ENCODE measurements around the gene UBR2. TPM values are rescaled to one million over a fixed set of nuclear protein-coding genes. Genes with fewer than 3 reads are reported as not detected.
"Not testable (repeated sequence)": the region's sequence is repeated elsewhere in the genome, so short reads cannot be mapped to it uniquely, and the experiment has no call there.

The UBR2 gene
- polyA plus RNA-seq, 1 donor = 36.2 TPM

DNA sequence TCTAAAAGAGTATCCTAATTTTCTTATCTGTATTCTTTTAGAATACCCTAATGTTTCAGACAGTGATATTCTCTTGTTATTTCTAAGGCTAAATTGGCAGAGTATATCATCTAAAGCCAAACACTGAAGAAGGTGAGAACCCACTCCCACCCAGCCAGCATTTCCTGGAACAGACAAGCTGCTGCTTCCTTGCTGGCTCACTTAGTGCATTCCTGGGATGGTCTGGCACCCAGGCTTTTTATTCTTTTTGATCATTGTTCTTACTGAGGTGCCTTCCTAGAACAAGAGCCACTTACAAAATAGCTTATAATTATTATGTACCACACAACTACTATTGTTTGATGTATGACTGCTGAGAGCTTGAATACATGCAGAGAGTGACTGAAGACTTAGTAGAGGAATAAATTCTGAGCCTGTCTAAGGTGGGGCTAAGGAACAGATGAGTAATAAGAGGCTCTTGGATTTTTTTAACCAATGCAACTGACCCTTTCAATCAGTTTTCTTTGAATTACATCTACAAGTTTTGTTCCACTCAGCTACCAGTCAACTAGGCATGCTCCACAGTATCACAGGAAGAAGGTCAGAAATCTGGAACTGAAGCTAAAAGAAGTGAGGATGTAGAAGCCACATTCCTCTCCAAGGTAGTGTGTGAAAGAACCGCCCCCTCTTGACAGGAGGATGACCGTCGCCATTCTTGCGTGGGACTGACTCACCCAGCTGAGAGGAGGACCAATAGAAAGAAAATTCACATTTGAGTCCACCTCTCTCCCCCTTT, 128.5 kb downstream of the UBR2 start:
- DNase-seq = no peak

DNA sequence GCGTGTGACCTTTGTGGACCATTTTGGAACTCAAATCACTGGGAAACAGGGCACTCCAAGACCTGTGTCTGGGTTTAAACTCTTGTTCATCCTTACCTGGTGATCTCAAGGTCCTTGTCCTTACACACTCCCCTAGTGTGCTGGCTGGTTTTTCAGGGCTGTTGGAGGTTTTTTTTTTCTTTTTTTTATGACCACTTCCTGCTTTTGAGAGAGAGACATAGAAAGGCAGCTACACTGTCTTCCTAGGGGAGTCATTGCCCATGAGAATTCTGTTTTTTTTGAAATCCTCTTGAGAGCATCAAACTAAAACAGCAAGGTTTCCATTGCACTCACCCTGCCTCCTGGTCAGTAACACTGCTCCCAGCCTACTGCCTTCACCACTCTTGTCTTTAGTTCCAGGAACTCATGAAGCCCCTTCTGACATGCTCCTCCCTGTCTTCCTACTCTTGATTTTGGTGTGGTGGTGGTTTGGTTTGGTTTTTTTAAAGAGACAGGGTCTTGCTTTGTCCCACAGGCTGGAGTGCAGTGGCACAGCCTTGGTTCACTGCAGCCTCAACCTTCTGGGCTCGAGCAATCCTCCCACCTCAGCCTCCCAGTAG, 130.0 kb downstream of the UBR2 start:
- no peak for DNase-seq

DNA sequence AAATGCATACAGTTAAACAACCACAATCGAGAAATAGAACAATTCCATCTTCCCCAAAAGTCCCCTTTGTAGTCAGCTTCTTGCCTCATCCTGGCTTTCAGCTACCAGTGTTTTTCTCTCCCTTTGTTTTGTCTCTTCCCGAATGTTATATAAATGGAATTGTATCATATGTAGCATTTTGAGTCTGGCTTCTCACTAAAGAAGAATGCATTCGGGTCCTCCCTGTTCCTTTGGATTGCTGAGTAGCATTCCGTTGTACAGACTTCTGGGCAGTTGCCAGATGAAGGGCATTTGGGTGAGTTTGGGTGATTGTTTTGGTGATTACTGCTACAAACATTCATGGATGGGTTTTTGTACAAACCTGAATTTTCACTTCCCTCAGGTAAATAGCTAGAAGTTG, 130.8 kb downstream of the UBR2 start:
- DNase-seq = no peak

DNA sequence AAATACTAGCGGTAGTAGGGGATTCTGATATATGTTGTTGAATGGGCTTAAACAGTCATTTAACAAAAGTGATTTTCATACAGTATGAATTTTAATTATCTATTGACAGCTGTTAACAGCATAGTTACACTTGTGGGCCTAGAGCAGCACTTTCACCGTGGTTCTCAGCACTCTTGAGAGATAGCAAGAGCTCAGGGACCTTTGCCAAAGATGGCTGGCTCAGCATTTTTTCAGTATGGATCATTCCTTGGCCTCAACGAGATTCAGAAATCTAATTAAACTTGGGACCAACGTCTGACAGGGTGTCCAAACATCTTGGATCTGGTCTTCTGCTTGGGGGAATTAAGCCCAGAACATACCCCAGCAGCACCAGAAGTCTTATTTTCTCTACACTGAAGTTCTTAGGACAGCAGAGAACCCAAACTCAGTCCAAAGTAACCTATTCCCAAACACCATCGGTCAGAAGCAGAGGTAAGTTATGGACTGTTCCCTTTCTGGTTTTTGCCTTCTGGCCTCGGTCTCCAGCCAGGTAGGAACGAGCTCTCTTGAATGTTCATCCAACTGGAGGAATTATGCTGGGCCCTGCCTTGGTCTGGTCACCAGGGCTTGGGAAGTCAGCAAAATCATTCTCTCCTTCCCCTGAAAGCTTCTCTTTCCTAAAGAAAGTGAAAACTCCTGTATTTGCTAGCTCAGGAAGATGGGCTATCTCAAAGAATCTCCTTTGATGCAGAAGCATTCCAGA, 132.9 kb downstream of the UBR2 start:
- DNase-seq = no peak

DNA sequence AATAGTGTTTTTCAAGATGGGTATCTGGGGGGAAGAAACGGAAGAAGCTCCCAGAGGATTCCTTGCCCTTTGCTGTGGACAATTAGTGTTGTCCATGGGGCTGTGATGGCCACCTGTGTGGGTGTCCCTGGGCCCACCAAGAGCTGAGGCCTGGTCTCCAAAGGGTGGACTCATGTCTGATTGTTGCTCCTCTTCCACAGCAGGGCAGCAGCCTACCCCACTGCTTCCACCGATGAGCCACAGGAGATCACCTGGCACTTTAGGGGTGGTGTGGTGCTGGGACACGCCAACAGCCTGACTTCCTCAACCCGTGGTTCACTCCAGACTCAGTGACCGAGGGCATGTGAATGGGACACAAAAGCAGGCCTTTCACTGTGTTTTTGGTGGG, 133.4 kb downstream of the UBR2 start:
- no peak for DNase-seq

DNA sequence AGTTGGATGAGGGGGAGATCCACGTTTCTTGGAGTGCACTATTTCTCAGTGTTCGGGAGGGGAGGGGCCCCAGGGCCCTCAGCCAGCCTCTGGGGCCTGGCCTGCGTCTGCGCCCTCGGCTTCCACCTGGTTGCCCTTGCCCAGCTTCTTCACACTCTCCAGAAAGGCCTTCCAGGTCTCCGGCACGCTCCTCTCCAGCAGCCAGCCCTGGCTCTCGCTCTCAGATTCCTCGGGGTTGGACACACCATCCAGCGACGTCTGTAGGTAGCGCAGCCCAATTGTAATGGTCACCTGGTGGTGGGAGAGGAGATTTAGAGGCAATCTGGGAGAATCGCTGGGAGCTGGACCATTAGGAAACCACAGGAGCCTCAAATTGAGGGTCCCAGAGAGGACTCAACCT, 134.4 kb downstream of the UBR2 start:
- no peak for DNase-seq

DNA sequence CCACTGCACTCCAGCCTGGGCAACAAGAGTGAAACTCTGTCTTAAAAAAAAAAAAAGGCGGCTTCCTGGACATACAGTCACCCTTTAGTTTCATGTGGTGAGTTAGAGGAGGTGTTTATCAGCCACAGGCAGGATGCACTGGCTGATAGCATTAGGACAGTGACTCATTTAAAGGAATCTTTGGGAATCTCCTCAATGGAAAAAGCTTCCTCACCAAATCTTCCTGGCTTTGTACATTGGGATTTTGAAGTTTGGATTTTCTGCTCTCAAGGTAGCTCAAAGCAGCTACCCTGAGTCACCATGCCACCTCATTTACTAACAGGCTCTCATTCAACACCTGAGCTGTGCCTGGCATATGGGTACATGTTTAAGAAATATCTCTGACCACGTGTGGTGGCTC, 138.4 kb downstream of the UBR2 start:
- DNase-seq = no peak

DNA sequence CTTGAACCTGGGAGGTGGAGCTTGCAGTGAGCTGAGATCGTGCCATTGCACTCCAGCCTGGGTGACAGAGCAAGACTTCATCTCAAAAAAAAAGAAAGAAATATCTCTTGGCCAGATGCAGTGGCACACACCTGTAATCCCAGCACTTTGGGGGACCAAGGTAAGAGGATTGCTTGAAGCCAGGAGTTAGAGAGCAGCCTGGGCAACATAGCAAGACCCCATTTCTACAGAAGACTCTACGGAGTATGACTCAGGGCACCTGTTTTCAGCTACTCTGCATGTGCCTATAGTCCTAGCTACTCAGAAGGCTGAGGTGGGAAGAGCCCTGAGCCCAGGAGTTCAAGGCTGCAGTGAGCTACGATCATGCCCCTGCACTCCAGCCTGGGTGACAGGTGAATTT, 139.0 kb downstream of the UBR2 start:
- not testable (repeated sequence) for DNase-seq

DNA sequence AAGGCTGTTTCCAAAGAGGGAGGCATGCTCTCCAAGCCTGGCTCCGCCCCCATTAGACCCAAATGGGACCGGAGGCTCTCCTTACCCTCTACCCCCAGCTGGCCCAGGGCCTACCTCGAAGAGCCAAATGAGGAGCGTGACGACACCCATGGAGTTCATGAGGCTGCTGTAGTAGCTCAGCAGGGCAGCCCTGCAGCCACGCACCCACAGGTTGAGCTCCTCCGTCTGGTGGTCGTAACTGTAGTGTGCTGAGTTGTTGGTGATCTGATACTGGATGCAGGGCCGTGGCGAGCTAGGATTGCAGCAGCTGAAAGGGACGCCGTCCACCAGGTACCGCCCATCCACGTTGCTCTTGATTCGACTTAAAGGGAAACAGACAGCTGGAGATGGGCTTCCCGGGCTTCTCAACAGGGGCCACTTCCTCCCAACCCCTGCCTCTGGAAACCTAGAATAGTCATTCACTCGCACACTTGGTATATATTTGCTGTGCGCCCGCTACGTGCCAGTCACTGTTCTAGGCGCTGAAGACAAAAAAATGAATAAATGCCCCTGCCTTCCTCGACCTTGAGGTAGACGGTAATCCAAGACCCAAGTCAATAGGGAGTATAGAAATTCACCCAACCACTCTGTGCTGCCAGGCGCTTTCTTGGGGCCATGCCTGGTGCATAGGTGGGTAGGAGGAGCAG, 140.6 kb downstream of the UBR2 start:
- DNase-seq = peak; percentile 48

DNA sequence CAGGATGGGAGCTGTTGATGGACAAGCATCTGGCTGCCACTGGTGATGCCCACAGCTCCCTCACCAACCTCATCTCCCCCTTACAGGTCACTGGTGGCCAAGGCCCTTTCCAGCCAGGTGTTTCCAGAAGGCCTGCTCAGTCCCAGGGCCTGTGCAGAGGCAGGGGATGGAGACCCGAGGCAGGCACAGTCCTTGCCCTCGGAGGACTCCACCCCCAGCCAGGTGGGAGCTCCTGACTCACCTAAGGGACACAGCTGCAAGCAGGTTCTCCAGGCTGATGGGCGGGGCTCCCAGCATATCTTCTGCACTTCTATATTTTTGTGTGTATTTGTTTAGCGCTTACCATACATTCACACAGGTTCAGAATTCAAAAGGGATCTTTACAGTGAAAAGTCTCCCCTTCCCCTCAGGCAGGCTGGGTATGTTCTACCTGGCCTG, 141.1 kb downstream of the UBR2 start:
- DNase-seq = no peak

DNA sequence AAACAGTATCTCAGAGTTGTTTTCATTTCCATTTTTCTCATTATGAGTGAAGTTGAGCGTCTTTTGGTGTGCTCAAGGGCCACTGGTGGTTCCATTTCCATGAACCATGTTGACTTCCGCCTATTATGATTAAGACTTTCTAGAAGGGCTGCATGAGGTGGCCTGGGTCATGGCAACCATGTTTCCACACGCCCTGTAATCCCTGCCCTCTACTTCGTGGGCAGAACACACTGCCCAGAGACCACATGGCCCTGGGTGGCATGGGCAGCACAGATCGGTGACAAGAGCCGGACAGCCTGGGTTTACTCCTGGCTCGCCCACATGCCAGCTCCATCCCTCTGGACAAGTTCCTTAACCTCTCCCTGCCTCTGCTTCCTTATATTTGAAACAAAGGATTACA, 143.8 kb downstream of the UBR2 start:
- no peak for DNase-seq

DNA sequence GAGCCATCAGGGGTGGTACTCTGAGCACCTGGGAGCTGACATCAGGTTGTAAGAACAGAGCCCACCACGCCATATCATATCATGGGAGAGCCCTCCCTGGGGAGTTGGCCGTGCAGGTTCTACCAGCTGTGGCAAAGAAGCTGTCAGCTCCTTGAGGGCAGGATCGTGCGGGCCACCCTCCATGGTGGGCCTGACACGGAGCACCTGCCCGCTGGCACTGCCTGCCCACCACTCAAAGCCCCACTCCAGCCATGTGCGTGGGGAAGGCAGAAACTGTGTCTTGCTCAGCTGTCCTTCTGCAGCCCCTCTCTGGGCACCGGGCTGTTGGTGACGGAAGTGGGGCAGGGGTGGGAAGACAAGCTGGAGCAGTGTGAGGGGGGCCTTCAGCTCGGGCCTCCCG, 144.3 kb downstream of the UBR2 start:
- no peak for DNase-seq

DNA sequence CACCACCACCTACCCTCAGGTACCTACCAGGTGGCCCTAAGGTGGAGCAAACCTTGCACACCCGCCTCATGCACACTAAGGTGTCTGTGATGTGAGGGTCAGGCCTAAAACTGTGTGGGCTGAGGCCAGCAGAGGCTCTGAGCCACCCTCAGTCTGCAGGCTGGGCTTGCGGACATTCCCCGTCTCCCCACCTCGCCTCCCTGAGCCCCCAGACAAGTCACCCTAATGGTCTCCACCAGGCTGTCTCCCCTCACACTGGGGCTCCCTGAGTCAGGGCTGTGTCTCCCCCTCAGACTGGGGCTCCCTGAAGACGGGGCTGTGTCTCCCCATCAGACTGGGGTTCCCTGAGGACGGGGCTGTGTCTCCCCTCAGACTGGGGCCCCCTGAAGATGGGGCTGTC, 146.0 kb downstream of the UBR2 start:
- DNase-seq = no peak

DNA sequence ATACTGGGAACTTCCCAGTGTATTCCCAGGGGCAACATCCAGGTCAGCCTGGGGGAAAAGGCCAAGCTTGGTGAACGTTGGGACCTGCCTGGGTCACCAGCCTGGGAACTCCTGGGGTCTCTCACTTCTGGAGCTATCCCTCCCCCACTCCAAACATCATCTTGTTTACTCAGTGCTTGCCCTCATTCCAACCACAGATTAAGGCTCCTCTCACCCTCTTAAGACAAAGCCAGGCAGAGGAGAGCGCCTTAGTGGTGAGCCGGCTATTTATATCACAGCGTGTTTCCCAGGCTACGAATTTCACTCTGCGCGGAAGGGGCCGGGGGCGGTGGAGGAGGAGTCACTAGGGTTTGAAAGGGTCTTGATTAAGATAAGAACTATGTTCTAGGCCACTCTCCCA, 146.5 kb downstream of the UBR2 start:
- peak; percentile 27 for DNase-seq

DNA sequence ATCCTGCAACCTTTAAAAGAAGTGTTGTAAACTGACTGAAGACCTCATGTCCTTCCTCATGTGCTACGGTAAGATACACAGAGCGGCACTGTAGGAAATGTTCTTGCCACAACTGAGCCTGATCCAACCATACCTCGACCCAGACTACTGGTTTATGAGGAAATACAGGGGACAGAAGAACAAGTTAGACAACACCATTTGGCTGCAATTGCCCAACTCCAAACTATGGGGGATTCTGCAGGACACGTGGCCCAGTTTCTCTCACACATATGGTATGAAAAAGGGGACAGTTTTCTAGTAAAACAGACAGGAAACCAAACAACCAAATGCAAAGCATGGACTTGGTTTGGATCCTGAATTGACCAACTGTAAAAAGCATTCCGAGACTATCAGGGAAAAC, 148.1 kb downstream of the UBR2 start:
- DNase-seq = no peak

DNA sequence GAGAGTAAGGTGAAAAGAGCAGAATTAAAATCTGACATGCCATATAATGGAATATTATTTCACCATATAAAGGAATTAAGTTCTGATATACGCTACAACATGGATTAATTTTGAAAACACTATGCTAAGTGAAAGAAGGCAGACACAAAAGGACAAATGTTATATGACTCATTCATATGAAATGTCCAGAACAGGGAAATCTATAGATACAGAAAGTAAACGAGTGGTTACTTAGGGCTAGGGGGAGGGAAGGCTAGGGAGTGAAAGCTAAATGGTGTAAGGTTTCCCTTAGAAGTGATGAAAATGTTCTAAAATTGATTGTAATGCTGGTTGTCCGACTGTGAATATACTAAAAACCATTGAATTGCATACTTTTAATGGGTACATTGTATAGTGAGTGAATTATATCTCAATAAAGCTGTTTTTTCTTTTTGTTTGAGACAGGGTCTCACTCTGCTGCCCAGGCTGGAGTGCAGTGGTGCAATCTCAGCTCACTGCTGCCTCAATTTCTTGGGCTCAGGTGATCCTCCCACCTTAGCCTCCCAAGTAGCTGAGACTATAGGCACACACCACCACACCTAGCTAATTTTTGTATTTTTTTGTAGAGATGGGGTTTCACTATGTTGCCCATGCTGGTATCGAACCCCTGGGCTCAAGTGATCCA, 150.4 kb downstream of the UBR2 start:
- DNase-seq = no peak

DNA sequence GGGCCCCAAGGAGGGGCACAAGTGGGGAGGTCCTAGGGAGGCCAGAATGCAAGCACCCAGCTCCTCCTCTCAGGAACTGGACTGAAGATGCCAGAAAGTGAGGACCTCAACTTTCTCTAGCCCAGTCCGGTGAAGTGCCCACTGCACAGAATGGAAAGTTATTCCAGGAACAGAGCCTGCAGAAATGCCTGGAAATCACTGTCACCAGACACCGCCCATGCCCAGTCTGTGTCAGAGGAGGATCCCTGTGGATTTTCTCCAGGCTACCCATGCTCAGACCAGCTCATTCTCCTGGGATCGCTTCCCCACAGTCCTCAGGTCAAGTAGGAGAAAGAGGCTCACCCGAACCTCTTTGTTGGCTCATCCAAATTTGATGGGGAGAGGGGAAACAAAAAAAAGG, 152.0 kb downstream of the UBR2 start:
- DNase-seq = no peak

DNA sequence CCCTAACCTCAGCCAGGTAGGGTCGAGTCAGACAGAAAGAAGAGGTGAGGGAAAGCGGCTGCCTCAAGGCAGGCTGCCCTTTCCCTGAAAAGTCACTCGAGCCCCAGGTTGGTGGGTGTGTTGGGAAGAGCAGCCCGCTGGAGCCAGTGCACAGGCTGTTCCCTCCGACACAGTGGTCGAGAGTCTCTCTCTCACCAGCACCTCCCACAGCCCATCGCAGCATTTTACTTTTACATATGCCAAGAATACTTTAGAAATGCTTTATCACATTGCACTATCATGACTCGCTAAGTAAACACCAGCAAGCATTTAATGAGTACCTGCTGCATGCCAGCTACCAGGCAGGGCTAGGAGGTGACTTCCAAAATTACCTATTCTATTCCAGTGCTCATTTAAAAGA, 156.9 kb downstream of the UBR2 start:
- DNase-seq = no peak

DNA sequence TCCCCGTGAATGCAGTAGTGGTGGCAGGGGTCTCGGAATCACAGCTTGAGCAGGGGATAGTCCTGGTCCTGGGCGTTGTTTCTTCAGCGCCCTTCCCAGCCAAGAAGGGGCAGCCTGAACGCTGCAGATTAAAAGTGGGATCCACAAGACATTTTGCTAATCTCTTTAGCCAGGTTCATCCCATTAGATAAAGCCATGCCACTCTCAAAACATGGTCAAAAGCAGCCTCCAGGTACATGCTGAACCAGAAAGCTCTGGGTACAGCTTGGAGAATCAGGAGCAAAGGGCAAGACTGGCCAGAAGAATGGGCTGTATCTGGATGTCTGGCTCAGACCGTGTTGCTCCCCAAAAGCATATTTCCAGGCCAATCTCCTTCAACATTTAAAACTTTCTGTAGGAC, 158.7 kb downstream of the UBR2 start, which contains the start of gene PRPH2:
TSS of gene PRPH2 (minus strand) at position 101 of the 400 bp plus-strand sequence. CDS start 263 bp downstream, outside the sequence.
- DNase-seq = no peak

DNA sequence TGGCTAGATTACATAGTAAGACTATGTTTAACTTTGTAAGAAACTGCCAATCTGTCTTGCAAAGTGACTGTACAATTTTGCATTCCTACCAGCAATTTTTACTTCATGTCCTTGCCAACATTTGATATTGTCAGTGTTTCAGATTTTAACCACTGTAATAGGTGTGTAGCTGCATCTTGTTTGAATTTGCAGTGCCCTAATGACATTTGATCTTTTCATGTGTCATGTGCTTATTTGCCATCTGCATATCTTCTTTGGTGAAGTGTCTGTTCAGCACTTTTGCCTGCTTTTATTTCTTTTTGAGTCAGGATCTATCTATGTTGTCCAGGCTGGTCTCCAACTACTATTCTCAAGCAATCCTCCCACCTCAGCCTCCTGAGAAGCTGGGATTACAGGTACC, 161.0 kb downstream of the UBR2 start:
- no peak for DNase-seq

DNA sequence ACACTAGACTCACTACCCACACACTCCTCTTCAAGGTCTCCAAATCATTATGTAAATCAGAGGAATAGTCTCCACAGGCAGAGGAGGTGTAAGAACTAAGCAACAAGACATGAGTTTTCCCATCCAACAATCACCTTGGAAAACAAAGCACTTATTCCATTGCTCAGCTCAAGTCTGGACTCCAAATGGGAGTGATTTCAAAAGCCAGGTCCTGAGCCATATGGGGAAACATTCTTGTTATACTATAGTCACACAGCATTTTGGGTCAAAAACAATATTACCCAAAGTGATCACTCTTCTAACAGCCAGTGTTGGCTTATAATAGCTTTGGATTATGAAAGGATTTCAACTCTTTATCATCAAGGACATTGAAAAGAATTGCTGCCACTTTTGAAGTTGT, 162.2 kb downstream of the UBR2 start:
- no peak for DNase-seq

DNA sequence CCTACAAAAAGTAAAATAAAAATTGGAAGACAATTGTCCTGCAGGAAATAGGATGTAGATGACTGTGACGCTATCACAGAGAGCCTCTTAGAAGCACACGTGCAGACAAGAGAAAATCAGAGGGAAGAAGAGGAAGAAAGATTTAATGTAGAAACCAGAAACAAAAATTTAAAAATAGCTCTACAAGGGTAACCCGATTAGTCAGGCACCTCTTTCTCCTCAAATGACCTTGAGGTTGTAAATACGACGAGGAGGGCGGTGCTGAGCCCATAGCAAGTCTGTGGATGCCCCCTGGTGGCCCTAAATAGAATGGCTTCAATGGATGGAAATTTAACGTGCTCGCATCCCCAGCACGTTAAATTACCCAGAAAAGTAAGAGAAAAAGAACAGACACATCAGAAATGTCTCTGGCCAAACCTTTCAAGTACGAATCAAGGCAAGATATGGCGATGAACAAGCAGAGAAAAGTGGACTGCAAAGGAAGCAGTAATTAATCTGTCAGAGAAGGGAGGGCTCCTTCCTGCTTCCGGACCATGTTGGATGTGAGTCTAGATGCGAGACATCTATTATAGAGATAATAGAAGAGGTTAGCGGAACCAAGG, 162.8 kb downstream of the UBR2 start:
- DNase-seq = peak; percentile 83
